Osteoblast (primary cell): ENCODE measurements around the gene LETM1. TPM values are rescaled to one million over a fixed set of nuclear protein-coding genes. Genes with fewer than 3 reads are reported as not detected.

Source experiments
- DNase-seq: peaks from one replicate; pipeline ENCODE4 v3.0.0; 2011; ENCODE audit warnings: low spot score, mixed read lengths; ENCODE audit not compliant: insufficient read length; ENCODE audit errors: missing footprints
- H2AFZ ChIP-seq: 2 replicates; pipeline ENCODE4 v1.6.0; 2011; ENCODE audit warnings: mild to moderate bottlenecking, low read length
- H3K27ac ChIP-seq: 2 replicates; pipeline ENCODE4 v1.5.1; 2011; ENCODE audit warnings: mild to moderate bottlenecking, low read depth, low read length, moderate library complexity
- H3K27me3 ChIP-seq: 2 replicates; pipeline ENCODE4 v1.6.0; 2012; ENCODE audit warnings: mild to moderate bottlenecking, control low read depth, inconsistent platforms, low read length, moderate library complexity; ENCODE audit not compliant: insufficient read depth
- H3K36me3 ChIP-seq: 2 replicates; pipeline ENCODE4 v1.5.1; 2011; ENCODE audit warnings: mild to moderate bottlenecking, low read length, control low read depth, moderate library complexity; ENCODE audit not compliant: insufficient read depth
- H3K4me1 ChIP-seq: 2 replicates; pipeline ENCODE4 v1.5.1; 2011; ENCODE audit warnings: mild to moderate bottlenecking, low read length, control low read depth, moderate library complexity; ENCODE audit not compliant: insufficient read depth
- H3K4me2 ChIP-seq: 2 replicates; pipeline ENCODE4 v1.6.0; 2011; ENCODE audit warnings: mild to moderate bottlenecking, low read length; ENCODE audit not compliant: insufficient read depth
- H3K4me3 ChIP-seq: fragments of 200-600 bp; sonication (generic); 3 replicates; pipeline ENCODE4 v1.5.1; 2012; ENCODE audit warnings: mild to moderate bottlenecking, low read length, inconsistent platforms; ENCODE audit not compliant: insufficient read depth
- H3K79me2 ChIP-seq: 2 replicates; pipeline ENCODE4 v1.6.0; 2012; ENCODE audit warnings: mild to moderate bottlenecking, low read length, control low read depth, inconsistent platforms; ENCODE audit not compliant: insufficient read depth
- H3K9me3 ChIP-seq: 2 replicates; pipeline ENCODE4 v1.5.1; 2011; ENCODE audit warnings: low read depth, low read length, control low read depth
- H4K20me1 ChIP-seq: 2 replicates; pipeline ENCODE4 v1.6.0; 2012; ENCODE audit warnings: mild to moderate bottlenecking, low read length, control low read depth; ENCODE audit not compliant: insufficient read depth
- total RNA-seq: library from RNA; depleted of rRNA; stranded (reverse); fragments of >200 nt; gene quantifications from 2 replicates; pipeline ENCODE4 v1.2.3, GENCODE V29; 2012
- TF ChIP-seq, protein P1 (sequence below): IDR thresholded peaks from 2 replicates; pipeline ENCODE4 v1.5.1; 2011; ENCODE audit warnings: mild to moderate bottlenecking, low read depth, low read length, moderate library complexity; ENCODE audit errors: extremely low read depth

Gene LETM1
- total RNA-seq, 1 donor = 75.3 TPM

DNA sequence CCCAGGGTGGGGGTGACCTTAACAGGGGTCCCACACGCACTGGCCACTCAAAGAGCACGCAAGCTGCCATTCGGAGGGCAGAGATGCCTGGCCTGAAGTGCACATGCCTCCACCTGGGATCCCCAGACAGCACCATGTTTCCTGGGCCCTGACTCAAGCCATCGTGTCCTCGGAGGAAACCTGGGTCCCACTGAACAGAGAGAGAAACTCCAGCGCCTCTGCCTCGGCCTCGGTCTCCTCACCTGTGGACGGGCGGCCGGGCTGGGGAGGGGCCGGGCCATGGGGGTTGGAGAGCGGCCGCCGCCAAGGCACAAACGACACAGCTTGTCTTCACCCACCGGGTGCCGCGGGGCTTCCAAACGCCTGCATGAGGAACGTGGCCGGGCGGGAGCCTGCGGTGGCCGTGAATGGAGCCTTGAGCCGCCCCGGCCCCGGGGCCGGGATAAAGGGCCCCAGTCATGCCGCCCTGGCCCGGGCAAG is 92.8 kb downstream of the LETM1 start:
- Histone ChIP-seq H3K79me2 (no peaks in the 10 kb centered on the region), H2AFZ (no peak overlapping the region), H3K27ac (no peak overlapping the region), H4K20me1 (no peaks in the 10 kb centered on the region), H3K4me3 (peak overlapping the region; percentile 43), H3K36me3 (no peaks in the 10 kb centered on the region), H3K27me3 (peaks cover 12% of the 10 kb centered on the region), H3K4me1 (no peaks in the 10 kb centered on the region), H3K9me3 (no peaks in the 10 kb centered on the region), H3K4me2 (peak overlapping the region; percentile 53)
- TF ChIP-seq, protein P1, sequence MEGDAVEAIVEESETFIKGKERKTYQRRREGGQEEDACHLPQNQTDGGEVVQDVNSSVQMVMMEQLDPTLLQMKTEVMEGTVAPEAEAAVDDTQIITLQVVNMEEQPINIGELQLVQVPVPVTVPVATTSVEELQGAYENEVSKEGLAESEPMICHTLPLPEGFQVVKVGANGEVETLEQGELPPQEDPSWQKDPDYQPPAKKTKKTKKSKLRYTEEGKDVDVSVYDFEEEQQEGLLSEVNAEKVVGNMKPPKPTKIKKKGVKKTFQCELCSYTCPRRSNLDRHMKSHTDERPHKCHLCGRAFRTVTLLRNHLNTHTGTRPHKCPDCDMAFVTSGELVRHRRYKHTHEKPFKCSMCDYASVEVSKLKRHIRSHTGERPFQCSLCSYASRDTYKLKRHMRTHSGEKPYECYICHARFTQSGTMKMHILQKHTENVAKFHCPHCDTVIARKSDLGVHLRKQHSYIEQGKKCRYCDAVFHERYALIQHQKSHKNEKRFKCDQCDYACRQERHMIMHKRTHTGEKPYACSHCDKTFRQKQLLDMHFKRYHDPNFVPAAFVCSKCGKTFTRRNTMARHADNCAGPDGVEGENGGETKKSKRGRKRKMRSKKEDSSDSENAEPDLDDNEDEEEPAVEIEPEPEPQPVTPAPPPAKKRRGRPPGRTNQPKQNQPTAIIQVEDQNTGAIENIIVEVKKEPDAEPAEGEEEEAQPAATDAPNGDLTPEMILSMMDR = no peak
- DNase-seq = no peak

DNA sequence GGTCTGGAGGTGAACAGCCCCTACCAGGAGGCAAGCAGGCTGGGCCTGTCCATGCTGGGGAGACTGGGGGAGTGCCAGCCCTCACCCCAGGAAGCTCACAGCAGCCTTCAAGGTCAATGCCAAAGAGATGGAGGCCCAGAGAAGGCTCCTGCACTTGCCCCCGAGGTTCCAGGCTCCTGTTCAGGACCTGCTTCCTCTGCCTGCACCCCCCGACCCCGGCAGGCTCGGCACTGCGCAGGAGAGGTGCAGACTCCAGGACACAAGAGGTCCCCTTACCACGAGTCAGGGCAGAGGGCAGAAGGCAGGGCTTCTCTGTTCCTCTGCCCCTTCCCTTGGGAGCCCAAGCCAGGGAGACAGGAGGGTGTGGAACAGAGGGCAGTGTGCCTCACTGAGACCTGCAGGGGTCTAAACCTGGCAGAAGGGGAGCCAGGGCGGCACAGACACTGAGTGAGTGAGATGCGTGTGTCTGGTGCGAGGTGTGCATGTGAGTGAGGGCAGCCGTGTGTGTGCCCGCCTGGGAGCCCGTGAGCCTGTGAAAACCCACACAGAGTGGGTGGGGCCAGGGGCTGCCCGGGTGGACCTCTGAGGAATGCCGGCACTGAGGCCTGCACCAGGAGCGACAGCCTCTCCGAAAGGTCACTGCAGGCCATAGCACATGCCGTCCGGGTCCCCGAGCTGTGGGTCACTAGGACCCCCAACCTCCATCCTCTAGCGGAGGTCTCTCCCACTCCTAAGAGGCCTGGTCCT is 93.5 kb downstream of the LETM1 start:
- H3K9me3 ChIP-seq = no peaks in the 10 kb centered on the region
- no peak overlapping the region for H3K4me2 ChIP-seq
- TF ChIP-seq, protein P1 = no peak
- H2AFZ ChIP-seq = no peak overlapping the region
- peaks cover 9% of the 10 kb centered on the region for H3K27me3 ChIP-seq
- H3K4me3 ChIP-seq = no peak overlapping the region
- no peaks in the 10 kb centered on the region for H4K20me1 ChIP-seq
- no peaks in the 10 kb centered on the region for H3K79me2 ChIP-seq
- no peaks in the 10 kb centered on the region for H3K36me3 ChIP-seq
- no peaks in the 10 kb centered on the region for H3K4me1 ChIP-seq
- no peak for DNase-seq
- H3K27ac ChIP-seq = no peak overlapping the region

Other genes with a start within 250 kb of the LETM1 start
- gene FAM53A, start 171.8 kb downstream of the LETM1 start, total RNA-seq = 3.8 and 4.3 TPM in 2 replicates
- gene SLBP, start 143.8 kb downstream of the LETM1 start, total RNA-seq = 51.9 and 55.7 TPM in 2 replicates
- 37.1 and 38.0 TPM in 2 replicates for gene TMEM129, start 134.8 kb downstream of the LETM1 start, total RNA-seq
- gene TACC3, start 134.6 kb downstream of the LETM1 start, total RNA-seq = 3.2 and 4.0 TPM in 2 replicates
- 0.29 and 0.36 TPM in 2 replicates for gene FGFR3, start 62.9 kb downstream of the LETM1 start, total RNA-seq
- gene NSD2, start 15.2 kb upstream of the LETM1 start, total RNA-seq = 53.0 and 58.6 TPM in 2 replicates
- 19.2 and 19.9 TPM in 2 replicates for gene NELFA, start 152.8 kb upstream of the LETM1 start, total RNA-seq
- under 0.01 TPM in 2 replicates for gene NAT8L, start 203.2 kb upstream of the LETM1 start, total RNA-seq